Activated CD8-positive, alpha-beta memory T cell treated with anti-CD3 and anti-CD28 coated beads for 1 hour (primary cell): ENCODE data around the gene ZNF430.
"Not testable (repeated sequence)": the region's sequence is repeated elsewhere in the genome, so short reads cannot be mapped to it uniquely, and the experiment has no call there.

Experiments used
- DNase-seq, 2 donors: peaks; one replicate each; pipeline ENCODE4 v3.0.0-alpha.2; 2020; ENCODE audit warnings: low read depth in 1 of 2; ENCODE audit errors: extremely low read depth in 1 of 2

The ZNF430 gene

DNA sequence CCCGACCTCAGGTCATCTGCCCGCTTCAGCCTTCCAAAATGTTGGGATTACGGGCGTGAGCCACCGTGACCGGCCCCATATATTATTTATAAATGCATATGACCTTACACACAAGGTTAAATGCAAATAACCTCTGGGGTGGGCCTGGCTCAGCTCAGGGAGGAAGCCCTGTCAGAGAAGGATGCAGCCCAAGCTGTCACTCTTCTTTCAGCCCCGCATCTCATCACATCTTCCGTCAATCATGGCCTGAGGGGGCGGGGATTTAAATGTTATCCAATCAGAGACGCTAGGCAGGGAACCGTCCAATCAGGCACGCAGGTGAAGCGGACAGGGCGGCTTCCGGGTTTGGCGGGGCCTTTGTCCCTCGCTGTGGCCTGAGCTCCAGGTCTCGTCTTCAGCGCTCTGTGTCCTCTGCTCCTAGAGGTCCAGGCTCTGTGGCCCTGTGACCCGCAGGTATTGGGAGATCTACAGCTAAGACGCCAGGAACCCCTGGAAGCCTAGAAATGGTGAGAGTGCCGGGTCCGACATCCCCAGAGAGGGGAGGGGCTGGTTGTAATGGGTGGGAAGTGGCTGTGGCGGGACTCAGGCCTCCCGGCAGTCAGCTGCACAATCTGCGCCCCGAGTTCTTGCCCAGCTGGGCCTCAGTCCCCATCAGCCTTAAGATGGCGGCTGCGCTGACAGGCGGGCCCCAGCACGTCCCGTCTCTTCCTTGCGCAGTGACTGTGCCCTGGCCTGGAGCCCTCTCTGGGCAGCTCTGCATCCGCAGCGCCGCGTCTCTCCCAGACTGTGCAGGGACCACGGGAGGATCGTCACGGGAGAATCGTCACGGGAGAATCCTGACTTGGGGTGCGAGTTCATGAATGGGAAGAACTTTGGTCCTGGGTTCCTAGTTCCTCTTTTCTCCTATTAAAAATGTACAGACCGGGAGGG is at the start of gene ZNF430:
Gene ZNF430, plus strand, starts transcription at position 360 of the 930 bp plus-strand sequence. Its CDS starts 144 bp downstream, at position 504.
- peak; percentile 82 to 84 for DNase-seq

- not testable (repeated sequence) for DNase-seq
Observed at GRCh38 chr19:20992788-20993187, 27.7 kb upstream of the ZNF430 start.

- peak; percentile 59 to 62 for DNase-seq
Observed at GRCh38 chr19:20999731-21000352, 20.6 kb upstream of the ZNF430 start.

GRCh38 chr19:21021238-21021637 is 781 bp downstream of the ZNF430 start:
- DNase-seq = not testable (repeated sequence)

DNA sequence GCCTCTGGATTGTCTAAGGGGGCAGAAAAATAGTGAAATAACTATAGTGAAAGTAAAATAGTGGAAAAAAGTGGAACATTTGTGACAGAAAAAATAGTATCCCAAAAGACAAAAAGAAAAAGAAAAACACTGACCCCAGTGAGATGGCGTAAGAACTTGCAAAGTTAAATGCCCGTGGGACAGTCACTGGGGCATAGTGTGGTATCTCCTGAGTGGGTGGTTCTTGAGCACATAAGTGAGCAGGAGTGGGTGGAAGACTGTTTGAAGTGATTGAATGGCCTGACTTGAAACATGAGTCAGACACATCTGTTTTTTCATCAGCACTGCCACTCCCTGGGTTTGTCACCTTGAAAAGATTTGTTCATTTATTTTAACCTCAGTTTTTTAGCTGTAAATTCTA is 2.5 kb downstream of the ZNF430 start:
- no peak for DNase-seq

- DNase-seq = no peak
Observed at GRCh38 chr19:21023901-21024300, 3.4 kb downstream of the ZNF430 start.

- DNase-seq = no peak
Observed at GRCh38 chr19:21028969-21029268, 8.5 kb downstream of the ZNF430 start.

GRCh38 chr19:21045028-21045427 is 24.6 kb downstream of the ZNF430 start:
- DNase-seq = no peak

GRCh38 chr19:21046489-21046888 is 26.0 kb downstream of the ZNF430 start:
- DNase-seq = no peak

GRCh38 chr19:21047716-21048115 is 27.3 kb downstream of the ZNF430 start:
- no peak for DNase-seq

GRCh38 chr19:21052902-21053301 is 32.4 kb downstream of the ZNF430 start:
- no peak for DNase-seq

DNA sequence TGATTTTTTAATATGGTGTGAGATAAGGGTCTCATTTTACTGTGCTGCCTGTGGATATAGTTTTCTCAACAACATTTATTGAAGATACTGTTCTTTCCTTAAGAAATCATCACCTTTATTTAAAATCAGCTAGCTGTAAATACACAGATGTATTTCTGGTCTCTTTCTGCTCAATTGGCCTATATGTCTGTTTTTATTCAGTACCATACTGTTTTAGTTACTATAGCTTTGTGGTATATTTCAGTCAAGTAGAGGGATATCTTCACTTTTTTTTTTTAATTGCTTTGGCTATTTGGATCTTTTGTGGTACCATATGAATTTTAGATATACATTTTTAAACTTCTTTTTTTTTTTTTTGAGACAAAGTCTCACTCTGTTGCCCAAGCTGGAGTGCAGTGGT is 44.9 kb downstream of the ZNF430 start:
- DNase-seq = no peak

DNA sequence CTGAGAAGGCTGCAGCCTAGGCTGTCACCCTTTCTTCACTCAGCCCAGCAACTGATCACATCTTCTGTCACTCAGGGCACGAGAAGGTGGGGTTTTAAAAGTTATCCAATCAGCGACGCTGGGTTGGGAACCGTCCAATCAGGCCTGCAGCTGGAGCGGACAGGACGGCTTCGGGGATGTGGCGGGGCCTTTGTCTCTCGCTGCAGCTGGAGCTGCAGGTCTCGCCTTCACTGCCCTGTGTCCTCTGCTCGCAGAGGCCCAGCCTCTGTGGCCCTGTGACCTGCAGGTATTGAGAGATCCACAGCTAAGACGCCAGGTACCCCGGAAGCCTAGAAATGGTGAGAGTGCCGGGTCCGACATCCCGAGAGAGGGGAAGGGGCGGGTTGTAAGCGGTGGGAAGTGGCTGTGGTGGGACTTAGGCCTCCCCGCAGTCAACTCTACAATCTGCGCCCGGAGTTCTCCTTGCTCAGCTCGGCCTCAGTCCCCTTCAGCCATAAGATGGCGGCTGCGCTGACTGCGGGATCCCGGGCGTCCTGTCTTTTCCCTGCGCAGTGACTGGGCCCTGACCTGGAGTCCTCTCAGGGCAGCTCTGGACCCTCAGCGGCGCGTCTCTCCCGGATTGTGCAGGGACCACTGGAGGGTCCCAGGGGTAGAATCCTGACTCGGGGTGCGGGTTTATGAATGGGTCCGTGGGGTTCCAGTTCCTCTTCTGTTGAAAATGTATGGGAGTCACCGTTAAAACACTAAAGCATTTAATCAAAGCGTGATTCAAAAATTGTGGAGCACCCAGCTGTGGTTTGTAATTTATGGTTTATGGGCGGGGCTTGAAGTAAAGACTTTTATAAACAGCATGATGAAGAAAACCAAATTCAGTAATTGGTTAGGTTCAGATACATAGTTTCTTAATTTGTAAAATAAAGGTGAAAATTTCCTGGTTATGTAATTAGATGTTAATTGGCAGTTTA is 61.8 kb downstream of the ZNF430 start, which contains the start of gene ZNF714:
Gene ZNF714, plus strand, starts transcription at position 193 of the 965 bp plus-strand sequence. CDS start 16,066 bp downstream, outside the sequence.
- DNase-seq = peak; percentile 38 to 65

DNA sequence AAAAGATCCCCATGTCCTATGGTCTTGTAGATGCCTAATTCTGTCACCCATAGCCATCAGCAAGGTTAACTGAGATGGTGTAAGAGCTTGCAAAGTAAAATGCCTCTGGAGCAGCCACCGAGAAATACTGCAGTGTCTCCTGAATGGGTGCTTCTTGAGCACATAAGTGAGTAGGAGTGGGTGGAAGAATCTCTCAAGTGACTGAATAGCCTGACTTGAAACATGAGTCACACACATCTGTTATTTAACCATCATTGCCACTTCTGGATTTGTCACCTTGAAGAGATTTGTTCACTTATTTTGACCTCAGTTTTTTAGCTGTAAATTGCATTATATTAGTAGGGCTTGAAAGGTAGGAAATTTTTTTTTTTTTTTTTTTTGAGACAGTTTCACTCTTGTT is 63.9 kb downstream of the ZNF430 start:
- DNase-seq = no peak

- DNase-seq = no peak
Observed at GRCh38 chr19:21087871-21088270, 67.4 kb downstream of the ZNF430 start.

- no peak for DNase-seq
Observed at GRCh38 chr19:21092109-21092508, 71.7 kb downstream of the ZNF430 start.

DNA sequence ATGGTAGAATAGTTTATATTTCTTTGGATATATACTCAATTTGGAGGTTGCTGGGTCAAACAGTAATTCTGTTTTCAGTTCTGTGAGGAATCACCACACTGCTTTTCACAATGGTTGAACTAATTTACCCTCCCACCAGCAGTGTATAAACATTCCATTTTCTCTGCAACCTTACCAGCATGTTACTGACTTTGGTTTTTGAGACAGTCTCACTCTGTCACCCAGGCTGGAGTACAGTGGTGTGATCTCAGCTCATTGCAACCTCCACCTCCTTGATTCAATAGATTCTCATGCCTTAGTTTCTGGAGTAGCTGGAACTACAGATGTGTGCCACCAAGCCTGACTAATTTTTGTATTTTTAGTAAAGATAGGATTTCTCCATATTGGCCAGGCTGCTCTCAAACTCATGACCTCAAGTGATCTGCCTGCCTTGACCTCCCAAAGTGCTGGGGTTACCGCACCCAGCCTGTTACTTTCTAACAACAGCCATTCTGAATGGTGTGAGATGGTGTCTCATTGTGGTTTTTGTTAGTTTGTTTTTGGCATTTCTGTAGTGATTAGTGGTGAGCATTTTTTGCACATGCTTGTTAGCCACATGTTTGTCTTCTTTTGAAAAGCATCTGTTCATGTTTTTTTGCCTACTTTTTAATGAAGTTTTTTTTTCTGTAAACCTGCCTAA is 74.0 kb downstream of the ZNF430 start:
- no peak for DNase-seq

GRCh38 chr19:21098291-21098690 is 77.8 kb downstream of the ZNF430 start:
- DNase-seq = no peak

DNA sequence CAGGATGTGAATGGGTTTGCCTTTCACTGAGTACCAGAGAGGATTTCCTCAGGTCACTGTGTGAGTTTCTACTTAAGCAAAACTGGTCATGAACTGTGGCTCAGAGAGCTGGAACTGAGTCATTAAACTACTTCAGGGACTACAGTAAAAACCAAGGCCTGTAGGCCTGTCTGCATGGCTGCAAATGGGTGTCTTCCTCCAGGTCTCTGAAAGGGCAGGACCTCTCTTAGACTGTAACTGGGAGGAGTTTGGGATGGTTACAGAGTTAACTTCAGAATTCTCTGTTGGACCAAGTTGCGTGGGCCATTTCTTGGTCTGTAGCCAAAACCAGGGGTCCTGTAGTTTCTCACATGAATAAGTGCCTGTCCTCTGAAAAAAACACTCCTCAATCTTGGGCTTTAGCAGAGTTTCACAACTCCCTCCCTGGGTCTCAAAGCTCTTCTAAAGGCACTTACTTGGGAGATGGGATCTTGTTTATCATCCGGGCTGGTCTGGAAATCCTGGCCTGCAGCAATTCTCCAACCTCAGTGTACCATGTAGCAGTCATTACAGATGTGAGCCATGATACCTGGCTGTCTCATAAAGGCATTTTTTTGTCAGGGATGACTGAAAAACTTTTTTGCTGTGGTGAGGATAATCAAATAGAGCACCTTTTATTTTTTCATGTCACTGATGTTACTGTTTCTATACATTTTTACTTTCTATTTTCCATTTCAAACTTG is 81.2 kb downstream of the ZNF430 start:
- DNase-seq = no peak

GRCh38 chr19:21109116-21109515 is 88.7 kb downstream of the ZNF430 start:
- DNase-seq = no peak
